NCI-H2171 treated with DMSO at 0.1 percent for 48 hours (cell line): ENCODE results near the gene PRSS8.
"Not testable (repeated sequence)": the region's sequence is repeated elsewhere in the genome, so short reads cannot be mapped to it uniquely, and the experiment has no call there.

Source experiments
- DNase-seq: peaks from one replicate; lab custom pipeline; 2025; lab: John Stamatoyannopoulos, UW

Gene PRSS8

GRCh38 chr16:31105677-31106213 lies 29.8 kb downstream of the PRSS8 start:
- peak; percentile 32 for DNase-seq

GRCh38 chr16:31100876-31101641 lies 34.5 kb downstream of the PRSS8 start:
- DNase-seq, result not testable (repeated sequence)

- DNase-seq, result no peak
Observed at GRCh38 chr16:31099860-31100638, 35.5 kb downstream of the PRSS8 start.

- peak; percentile 97 for DNase-seq
Observed at GRCh38 chr16:31094424-31095120, 41.0 kb downstream of the PRSS8 start, which contains the start of gene VKORC1. Gene VKORC1, minus strand, starts transcription at chr16:31094797. Its CDS starts 68 bp downstream, at chr16:31094729.

GRCh38 chr16:31094088-31094423 lies 41.5 kb downstream of the PRSS8 start:
- no peak for DNase-seq

GRCh38 chr16:31093132-31093703 lies 42.3 kb downstream of the PRSS8 start:
- no peak for DNase-seq

GRCh38 chr16:31092330-31092729 lies 43.2 kb downstream of the PRSS8 start:
- no peak for DNase-seq

GRCh38 chr16:31090540-31090939 lies 45.0 kb downstream of the PRSS8 start:
- DNase-seq, result no peak

GRCh38 chr16:31089199-31089598 lies 46.3 kb downstream of the PRSS8 start:
- DNase-seq, result no peak

GRCh38 chr16:31088459-31089183 lies 46.9 kb downstream of the PRSS8 start, which contains the start of gene PRSS53:
Gene PRSS53, minus strand, starts transcription at chr16:31088943. Its CDS starts 134 bp downstream, at chr16:31088809.
- DNase-seq, result peak; percentile 33

GRCh38 chr16:31087971-31088370 lies 47.6 kb downstream of the PRSS8 start:
- no peak for DNase-seq

- no peak for DNase-seq
Observed at GRCh38 chr16:31087481-31087880, 48.0 kb downstream of the PRSS8 start.

- DNase-seq, result no peak
Observed at GRCh38 chr16:31086629-31086906, 49.0 kb downstream of the PRSS8 start.

- no peak for DNase-seq
Observed at GRCh38 chr16:31085873-31086628, 49.5 kb downstream of the PRSS8 start.

- no peak for DNase-seq
Observed at GRCh38 chr16:31085411-31085810, 50.1 kb downstream of the PRSS8 start.

- DNase-seq, result no peak
Observed at GRCh38 chr16:31084584-31085302, 50.8 kb downstream of the PRSS8 start.

GRCh38 chr16:31083981-31084380 lies 51.5 kb downstream of the PRSS8 start:
- DNase-seq, result no peak

- no peak for DNase-seq
Observed at GRCh38 chr16:31083556-31083955, 52.0 kb downstream of the PRSS8 start.

GRCh38 chr16:31083081-31083480 lies 52.4 kb downstream of the PRSS8 start:
- DNase-seq, result no peak
